NCI-H82 (cell line): ENCODE results near the gene SLC44A3.
A peak's percentile ranks its signal among the peaks of the same experiment; 100 is the strongest.

Source experiments
- DNase-seq: peaks from one replicate; lab custom pipeline; 2025; lab: John Stamatoyannopoulos, UW

The SLC44A3 gene

DNA sequence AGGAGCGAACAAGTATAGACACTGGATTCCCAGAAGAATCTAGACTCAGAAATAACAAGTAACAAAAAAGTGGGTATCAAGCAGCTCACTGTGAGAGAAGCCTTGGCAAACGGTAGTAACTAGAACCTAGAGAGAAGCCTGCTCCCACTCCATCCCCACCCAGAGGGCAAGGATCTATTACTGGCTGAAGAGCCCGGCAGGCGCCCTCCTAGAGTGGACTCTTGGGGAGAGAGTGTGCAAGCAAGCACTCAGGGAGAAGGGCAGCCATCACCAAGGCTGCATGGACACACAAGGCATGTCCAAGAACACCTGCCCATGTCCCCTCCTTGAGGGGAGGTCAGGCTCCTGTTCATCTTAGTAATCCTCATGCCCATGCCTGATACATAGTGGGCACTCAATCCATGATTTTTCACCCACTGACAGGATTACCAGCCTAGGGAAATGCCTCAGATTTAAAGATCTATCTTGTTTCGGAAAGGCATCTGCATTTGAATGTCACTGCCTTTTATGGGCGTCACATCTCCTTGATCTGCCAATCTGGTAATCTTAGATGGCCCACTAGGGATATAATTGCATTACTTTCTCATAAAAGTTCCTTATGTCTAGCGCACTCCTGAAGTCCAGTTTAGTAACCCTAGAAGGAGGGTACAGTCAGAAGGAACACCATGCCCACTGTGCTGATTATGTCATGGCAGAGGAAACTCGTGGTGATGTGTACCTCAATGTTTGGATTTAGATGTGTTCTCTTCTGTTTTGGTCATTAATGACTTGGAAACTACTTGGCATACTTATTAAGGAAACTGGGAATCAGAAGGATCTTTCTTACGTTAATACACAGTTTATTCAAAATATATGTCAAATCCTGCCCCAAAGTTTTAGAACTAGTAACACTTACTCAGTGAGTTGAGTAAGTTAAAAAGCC lies 92.4 kb downstream of the SLC44A3 start:
- DNase-seq, result peak; percentile 46

DNA sequence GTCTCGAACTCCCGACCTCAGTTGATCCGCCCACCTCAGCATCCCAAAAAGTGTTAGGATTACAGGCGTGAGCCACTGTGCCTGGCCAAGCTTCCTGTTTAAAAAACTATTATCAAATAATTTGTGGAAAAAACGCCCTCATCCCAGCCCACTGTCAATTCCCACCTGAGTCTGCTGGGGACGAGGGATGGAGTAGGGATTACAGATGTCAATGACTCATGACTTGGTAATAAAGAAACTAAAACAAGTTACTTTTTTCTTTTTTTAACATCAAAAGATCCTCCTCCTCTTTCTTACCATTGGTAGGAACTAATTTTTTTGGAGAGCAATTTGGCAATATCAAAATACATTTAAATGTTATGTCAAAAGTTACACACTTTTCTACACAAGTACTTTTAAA lies 97.1 kb downstream of the SLC44A3 start:
- no peak for DNase-seq

DNA sequence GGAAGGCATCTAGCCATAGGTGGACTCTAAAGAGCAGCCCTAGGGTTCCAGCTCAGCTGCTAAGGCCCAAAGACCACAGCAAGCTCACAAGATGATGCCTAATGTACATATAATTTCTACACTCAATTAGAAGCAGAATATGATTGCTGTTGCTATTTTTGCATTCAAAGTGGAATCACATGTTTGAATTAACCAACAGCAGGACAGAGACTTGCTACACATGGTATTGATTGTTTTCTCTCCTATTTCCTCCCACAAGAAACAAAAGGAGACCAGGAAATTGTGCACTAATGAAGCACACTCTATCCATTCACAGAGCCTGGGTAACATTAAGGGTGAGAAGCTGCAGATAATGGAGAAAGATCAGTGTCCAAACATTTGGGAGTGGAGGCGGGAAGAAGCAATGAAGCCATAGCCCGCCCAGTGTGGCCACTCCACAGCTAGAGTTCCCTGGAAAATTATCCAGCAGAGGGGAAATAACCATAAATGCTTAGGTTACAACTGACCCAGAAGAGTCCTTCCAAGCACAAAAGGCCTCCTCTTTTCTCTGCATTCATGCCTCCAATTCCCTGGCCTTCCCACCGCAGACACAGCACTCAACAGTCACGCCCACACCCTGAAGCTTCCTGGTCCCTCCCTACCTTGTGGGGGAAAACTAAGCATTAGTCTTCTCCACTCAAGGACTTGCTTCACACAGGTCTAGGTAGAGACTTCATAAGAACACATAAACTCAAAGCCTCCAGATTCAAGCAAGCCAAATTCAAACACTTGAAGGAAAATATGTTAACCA lies 99.3 kb downstream of the SLC44A3 start:
- DNase-seq, result no peak

DNA sequence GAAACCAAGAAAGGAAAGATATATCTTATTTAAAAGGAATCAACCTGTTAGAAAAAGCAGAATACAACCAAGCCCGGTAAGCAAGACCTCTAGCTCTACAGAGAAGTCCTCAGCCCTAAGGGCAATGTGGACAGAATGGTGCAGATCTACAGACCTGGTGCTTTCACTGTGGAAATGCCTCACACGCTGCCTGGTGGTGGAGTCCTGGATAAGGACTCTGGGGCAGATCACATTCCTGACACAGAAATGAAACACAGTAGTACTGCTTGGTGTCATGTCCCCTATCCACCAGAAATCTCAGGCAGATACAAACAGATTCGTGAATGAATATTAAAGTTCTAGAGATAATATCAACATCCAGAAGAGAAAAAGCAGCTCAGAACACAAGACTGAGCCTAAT lies 99.9 kb downstream of the SLC44A3 start:
- DNase-seq, result no peak

DNA sequence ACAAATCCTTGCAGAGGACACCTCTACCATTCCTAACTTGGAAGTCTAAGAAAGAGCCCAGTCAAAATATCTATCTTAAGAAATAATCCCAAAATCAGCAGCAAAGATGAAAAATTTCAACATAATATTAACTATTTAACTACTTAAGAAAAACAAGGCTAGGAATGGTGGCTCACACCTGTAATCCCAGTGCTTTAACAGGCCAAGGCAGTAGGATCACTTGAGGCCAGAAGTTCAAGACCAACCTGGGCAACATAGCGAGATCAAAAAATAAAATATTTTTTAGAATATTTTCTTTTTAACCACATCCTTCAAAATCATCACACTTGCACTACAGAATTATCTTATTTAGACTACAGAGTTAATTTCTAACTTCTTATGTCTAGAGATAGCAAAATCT lies 101.8 kb downstream of the SLC44A3 start:
- no peak for DNase-seq

DNA sequence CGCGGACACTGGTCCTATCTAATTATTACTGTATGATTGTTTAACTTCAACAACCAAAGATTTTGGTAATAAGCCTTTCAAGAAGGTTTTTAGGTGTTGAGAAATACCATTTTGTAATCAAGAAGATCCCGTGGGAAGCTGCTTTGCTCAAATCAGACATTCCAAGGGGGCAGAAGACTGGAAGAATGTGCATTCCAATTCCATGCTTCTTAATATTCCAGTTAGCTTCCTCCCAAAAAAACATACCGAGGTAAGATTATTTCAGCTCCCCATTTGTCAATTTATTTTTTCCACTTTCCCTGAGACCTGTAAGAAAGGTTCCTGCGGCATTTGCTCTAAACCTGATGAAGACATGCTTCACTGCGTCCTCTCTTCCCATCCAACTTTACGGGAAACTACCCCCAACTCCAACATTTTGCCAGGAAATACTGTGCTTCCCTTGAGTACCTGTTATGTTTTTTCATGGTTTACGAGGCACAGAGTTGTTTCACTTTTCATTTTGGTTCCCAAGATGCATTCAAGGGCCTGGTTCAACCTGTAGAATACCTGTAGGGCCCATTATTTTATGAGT lies 102.7 kb downstream of the SLC44A3 start:
- DNase-seq, result no peak

DNA sequence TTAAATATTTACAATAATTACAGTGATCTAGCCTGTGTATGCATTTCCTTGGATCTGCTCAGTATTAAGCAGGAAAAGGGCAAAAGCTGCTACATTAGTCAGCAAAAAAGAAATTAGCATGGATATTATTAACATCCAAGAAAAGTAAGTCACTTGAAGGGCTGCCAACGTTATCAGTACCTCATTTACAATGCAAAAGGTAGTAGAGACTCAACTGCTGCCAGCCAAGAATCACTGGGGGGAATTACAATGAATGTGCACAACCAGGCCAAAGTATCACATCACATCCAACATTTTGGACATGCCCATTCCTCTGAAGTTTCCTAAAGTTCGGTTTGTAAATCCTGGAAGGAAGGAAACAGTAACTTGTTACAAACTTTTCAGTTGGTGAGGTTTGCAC lies 104.8 kb downstream of the SLC44A3 start:
- DNase-seq, result no peak

DNA sequence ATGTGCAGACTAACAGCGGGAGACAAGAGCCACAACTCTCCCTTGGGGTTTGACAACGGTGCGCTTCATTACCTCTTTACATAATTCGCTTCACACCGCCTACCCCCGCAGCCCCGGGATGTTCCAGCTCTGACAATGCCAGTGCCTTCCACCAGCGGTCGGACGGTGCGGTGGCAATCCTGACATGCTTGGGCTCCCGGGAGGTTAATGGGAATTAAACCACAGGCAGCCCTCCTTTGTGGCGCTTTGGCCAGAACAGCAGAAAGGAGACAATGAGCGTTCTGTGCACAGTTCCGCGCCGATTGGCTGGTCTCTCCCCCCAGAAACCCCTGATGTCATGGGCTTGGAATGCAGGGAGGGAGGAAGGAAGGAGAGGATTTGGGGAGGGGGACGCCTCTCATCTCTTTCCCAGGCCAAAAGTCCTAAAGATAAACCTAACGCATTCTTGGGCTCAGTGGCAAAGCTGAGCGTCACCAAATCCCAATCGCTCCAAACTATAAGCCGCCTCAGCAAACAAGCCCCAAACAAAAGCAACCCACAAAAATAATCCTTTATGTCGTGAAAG lies 105.5 kb downstream of the SLC44A3 start:
- DNase-seq, result peak; percentile 85

DNA sequence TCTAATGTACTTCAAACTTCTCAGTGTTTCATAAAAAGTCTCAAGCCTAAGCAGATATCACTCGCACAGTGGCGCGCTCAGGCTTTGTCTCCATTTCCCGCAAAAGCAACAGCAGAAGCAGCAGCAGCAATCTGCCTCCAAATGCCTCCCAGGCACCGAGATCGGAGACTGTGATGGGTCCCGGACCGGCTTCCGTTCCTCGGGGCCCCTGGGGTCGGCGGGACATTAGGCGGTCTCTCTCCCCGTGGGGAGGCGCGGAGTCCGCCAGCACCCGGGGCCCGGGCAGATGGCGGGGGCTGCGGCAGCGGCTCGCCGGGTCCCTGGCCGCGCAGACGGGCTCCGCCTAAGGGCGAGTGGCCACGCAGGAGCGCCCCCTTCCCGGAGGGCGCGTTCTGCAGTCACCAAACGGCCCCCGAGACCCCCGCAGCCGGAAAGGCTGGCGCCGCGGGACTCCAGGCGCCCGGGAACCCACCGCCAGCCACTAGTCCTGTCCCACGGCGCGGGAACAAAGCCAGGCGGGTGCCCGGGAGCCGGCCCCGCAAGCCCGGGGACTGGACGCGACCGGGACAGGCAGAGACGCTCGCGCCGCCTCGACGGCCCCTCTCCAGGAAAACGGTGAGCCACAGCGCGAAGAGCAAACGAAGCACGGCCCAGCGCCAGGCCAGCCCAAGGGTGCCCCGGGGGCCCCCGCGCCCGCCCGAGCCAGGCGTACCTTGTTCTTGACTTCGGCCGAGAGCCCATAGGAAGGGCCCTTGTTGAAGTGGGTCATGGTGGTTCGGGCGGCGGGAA lies 106.2 kb downstream of the SLC44A3 start:
- DNase-seq, result peak; percentile 81

DNA sequence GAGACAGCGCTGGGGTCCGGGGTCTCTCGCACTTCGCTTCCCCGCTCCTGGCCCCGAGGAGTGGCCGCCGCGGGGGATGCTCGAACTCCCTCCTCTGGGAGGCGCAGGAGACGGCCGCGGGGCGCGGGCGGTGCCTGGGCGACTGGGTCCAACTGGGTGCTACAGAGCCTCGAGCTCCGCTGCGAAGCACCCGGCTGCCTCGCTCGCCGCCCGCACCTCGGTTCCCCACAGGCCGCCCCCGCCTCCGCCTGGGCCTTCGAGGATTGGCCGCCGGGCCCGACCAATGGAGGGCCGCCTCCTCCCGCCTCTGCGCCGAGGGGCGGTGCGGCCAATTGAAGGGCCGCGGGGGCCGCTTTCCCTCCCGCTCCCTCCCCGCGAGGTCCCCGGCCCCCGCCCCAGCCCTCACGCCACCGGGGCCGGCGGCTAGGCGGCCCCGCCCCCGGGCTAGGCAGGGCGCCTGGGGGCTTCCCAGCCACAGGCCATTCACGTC lies 106.8 kb downstream of the SLC44A3 start, which contains the start of gene CNN3:
TSS of gene CNN3 (minus strand) at position 196 of the 490 bp plus-strand sequence. CDS start 216 bp downstream, outside the sequence.
- peak; percentile 96 for DNase-seq

DNA sequence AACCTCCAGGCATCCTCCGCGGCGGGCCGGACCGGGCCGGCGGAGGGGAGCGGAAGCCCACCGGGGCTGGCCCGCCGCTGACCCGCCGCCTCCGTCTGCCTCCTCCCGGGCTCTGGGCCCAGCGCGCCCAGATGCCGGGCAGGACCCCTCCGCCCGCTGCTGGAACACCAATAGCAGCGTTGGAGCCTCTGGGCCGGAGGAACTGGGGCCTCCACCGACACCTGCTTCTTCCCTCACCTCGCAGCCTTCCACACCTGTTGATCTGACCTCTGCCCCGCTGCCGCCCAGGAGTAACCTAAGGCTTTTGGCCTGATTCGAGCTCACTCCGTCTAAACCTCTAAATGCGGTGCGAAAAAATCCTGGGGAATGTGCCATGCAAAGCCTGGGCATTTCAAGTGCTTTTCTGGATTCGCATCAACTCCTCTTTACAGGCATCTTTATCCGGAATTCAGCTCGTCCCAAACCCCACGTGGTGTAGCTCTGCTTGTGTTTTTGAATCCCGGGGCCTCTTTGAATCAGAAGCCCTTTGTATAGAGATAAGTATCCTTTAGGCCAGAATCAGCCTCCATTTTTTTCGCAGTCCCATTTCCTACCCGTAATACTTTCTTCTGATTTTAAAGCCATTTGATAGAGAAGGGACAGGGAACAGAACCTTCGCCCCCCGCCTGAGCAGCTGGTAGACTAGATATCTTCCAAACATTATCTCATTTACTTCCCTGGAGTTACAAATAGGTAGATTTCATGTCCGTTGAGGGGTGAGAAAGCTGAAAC lies 107.4 kb downstream of the SLC44A3 start:
- DNase-seq, result peak; percentile 80

DNA sequence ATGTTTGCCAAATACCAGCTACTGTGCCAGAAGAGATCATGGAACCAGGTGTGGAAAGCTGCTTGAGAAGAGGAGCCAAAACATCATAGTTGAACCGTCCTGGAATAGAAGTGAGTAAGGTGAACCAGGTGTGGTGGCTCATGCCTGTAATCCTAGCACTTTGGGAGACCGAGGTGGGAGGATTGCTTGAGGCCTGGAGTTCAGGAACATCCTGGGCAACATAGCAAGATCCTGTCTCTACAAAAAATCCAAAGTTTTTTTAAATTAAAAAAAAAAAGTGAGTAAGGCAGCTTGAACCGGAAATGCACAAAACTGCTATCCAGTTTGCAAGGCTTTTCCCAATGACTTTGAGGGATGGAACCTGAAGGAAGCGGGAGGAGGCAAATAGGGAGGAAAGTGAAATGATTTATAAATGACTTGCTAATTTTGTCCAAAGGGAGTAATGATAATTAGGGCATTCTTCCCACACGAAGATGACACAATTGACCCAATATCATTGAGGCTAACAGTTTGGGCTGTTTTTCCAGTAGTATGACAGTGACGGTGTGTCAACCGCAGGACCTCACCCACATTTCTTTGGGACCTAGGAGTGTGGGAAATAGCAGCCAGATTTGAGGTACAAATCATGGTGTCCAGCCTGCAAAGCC lies 108.3 kb downstream of the SLC44A3 start:
- DNase-seq, result no peak

DNA sequence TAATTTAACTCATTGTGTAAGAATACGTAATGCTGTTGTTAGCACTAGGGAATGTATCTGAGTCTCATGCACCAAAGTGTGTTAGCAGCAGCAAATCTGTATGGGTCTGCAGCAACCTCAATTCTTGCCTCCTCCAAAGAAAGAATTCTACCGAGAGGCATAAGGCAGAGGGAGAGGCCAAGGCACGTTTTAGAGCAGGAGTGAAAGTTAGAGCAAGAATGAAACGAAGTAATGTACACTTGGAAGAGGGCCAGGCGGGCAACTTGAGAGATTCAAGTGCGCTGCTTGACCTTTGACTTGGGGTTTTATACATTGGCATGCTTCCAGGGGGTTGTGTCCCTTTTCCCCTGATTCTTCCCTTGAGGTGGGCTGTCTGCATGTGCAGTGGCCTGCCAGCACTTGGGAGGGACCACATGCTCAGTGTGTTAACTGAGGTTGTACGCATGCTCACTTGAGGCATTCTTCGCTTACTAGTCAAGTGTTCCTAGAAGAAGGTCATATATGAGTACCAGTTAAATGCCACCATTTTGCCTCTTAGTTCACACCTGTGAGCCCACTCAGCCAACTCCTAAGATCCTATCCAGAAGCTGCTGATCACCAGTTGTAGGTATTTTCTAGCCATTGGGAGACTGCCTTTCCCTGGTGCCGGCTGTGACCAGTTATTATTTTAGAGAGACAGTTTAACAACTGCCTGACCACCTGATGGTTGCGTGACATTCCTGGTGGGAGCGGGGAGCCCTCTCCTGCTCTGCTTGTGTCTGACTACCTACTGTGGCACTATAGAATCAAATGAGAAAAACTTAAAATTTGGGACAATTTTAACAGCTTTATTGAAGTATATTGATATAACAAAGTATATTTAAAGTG lies 109.4 kb downstream of the SLC44A3 start:
- DNase-seq, result no peak

DNA sequence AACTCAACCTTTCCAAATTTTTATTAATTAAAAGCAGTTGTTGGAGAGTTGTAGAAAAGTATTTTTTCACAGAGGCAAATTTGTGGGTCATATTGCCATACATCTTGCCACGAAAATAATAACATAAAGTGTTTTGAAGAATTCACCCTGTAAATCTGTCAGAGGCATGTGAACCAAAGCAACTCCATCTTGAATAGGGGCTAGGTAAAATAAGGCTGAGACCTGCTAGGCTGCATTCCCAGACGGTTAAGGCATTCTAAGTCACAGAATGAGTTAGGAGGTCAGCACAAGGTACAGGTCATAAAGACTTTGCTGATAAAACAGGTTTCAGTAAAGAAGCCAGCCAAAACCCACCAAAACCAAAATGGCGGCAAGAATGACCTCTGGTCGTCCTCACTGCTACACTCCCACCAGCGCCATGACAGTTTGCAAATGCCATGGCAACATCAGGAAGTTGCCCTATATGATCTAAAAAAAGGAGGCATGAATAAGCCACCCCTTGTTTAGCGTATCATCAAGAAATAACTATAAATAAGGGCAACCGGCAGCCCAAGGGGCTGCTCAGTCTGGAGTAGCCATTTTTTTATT lies 111.2 kb downstream of the SLC44A3 start:
- no peak for DNase-seq

DNA sequence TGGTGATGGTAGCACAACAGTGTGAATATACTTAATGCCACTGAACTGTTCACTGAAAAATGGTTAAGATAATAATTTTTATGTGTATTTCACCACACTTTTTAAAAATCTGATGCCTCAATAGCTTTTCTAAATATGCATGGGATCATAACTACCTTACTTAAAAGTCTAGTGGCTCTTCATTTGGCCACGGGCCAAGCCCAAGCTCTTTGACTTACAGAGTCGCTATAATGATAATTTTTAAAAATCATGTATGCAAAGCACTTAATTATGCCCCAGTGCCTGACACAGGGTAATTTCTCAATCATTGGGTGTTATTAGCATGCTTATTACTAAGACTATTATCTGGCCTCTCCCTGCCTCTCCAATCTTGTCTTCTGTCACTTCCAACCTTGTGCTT lies 114.4 kb downstream of the SLC44A3 start:
- no peak for DNase-seq

DNA sequence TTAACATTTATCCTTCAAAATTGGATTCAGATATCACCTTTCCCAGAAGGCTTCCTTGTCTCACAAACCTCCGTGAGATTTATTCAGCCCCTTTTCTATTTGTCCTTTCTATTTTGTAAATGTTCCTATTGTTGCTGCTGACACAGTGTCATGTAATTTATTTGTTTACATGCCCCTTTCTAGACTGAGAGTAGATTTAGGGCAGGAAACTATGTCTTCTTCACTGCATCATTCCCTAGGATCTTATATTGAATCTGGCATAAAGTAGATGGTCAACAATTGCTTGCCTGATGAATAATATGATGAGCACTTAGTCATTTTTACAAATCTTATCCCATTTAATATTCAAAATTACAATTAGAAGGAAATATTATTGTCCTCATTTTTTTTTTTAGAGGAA lies 114.9 kb downstream of the SLC44A3 start:
- DNase-seq, result no peak

DNA sequence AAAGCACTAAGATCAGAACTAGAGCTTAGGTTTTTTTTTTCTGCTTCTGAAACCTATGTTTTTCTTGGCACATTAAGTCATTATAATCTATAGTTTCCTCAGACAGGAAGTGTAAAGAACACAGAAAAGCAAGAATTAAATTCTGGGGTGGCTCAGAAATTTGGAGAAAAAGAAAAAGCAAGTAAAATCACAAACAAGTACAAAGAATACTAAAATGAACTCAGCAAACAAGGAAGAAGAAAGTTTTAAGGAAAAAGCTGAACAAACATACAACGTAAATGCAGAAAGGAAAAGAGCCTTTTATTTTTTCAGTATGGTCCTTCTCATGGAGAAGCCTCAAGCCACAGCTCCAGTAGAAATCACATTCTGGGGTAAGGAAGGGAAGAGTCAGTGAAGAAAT lies 115.3 kb downstream of the SLC44A3 start:
- DNase-seq, result no peak

DNA sequence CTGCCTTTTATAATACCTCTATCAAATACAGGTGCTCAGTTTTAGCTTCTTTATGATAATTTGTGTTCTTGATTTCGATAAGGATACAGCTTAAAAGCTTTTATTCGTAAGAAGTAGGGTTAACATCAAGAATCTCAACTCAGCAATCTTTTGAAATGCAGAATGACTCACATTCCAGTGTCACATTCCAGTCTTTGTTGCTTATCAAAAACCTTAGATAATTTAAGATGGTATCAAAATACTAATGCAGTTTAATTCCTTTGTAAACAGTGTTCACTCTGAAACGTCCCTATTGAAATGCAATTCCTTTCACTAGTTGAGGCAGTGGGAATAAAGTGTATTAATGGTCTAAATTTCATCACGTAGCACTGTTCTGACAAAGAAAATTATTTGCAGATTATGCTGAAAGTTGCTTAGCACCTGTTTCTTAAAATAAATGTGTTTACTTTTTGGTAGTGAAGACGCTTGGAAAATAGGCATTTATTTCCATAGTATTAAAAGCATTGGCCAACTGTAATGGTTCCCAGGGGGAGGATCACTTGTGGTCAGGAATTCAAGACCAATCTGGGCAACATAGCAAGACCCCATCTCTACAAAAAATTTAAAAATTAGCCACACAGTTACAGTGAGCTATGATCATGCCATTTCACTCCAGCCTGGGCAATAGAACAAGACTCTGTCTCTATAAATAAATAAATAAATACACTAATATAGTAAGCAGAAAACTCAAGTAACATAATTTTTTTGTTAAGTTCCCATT lies 116.9 kb downstream of the SLC44A3 start:
- DNase-seq, result no peak
